Astrocyte (in vitro differentiated cells and primary cell): ENCODE results near the gene KCNJ4.

Source experiments
- EZH2 ChIP-seq: IDR thresholded peaks from 2 replicates; pipeline ENCODE4 v1.6.1; 2012; ENCODE audit warnings: mild to moderate bottlenecking, low read length, inconsistent platforms; ENCODE audit not compliant: insufficient read depth
- TF ChIP-seq, protein P1 (sequence below): IDR thresholded peaks from 2 replicates; pipeline ENCODE4 v1.5.1; 2011; ENCODE audit warnings: low read depth, mild to moderate bottlenecking, inconsistent platforms, low read length, moderate library complexity; ENCODE audit not compliant: insufficient read depth

DNA sequence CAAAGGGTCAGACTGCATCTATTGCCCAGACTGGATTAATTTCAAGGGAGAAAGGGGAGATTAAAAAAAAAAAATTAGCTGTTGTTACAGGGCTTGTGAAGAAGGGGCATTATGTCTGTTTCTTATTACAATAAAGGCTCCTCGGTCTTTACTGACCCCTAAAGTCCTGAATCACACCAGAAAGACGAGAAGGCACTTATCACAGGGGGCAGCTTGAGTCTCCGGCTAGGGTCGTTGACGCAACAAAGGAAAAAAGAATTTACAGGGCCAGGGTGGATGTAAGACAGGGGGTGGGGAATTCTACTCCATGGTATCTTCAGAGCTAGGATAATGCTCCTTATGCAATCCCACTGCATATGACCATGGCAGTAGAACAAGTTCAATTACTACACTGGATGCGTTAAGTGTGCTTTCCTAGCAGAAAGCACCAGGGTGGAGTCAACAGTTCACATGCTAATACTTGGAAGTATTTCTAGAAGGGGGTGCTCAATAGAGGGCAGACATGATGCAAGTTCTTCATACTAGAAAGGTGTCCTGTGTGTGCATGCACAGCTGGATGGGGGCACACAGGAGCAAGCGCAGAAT, 34.7 kb upstream of the KCNJ4 start:
- TF ChIP-seq, protein P1, sequence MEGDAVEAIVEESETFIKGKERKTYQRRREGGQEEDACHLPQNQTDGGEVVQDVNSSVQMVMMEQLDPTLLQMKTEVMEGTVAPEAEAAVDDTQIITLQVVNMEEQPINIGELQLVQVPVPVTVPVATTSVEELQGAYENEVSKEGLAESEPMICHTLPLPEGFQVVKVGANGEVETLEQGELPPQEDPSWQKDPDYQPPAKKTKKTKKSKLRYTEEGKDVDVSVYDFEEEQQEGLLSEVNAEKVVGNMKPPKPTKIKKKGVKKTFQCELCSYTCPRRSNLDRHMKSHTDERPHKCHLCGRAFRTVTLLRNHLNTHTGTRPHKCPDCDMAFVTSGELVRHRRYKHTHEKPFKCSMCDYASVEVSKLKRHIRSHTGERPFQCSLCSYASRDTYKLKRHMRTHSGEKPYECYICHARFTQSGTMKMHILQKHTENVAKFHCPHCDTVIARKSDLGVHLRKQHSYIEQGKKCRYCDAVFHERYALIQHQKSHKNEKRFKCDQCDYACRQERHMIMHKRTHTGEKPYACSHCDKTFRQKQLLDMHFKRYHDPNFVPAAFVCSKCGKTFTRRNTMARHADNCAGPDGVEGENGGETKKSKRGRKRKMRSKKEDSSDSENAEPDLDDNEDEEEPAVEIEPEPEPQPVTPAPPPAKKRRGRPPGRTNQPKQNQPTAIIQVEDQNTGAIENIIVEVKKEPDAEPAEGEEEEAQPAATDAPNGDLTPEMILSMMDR: no peak
- no peak for TF ChIP-seq EZH2
